K562 (cell line): ENCODE results near the gene TRIP6. TPM values are rescaled to one million over a fixed set of nuclear protein-coding genes. Genes with fewer than 3 reads are reported as not detected.

Source experiments
- MAFK ChIP-seq: IDR thresholded peaks from 2 replicates; pipeline ENCODE4 v1.6.1; 2011; ENCODE audit warnings: low read length, improper control_type of control experiment
- polyA plus RNA-seq, 8 experiments: library from polyadenylated mRNA; depleted of rRNA in 4 of 8; stranded (reverse) in 5 of 8; unstranded in 3 of 8; fragments of >200 nt; fragmentation: Nextera tagmentation in 2 of 8; fragmentation: Illumina TruSeq in 1 of 8; extraction: Ambion mirVana in 2 of 8; extraction: Trizol in 1 of 8; gene quantifications; 2 replicates each; pipeline versions ENCODE4 v1.2.1 to v1.2.3, GENCODE V29; 2011 to 2014; ENCODE audit warnings: inconsistent platforms in 1 of 8, missing spikeins in 1 of 8
- total RNA-seq, 7 experiments: library from RNA; depleted of rRNA in 6 of 7; stranded (reverse); fragments of >200 nt in 6 of 7; fragmentation: Illumina TruSeq in 2 of 7; extraction: Trizol in 2 of 7; gene quantifications; 2 replicates each; pipeline versions ENCODE4 v1.2.1 to v1.2.3, GENCODE V29; 2011 to 2021; ENCODE audit warnings: low replicate concordance in 1 of 7
- TF ChIP-seq, protein P1 (sequence below): fragments of 450-650 bp; IDR thresholded peaks from 2 replicates; pipeline ENCODE4 v1.6.1; 2016; ENCODE audit warnings: mild to moderate bottlenecking, moderate library complexity
- TF ChIP-seq, protein P2 (sequence below): fragments of 250-450 bp; sonication (Bioruptor Pico); IDR thresholded peaks from 2 replicates; pipeline ENCODE4 v1.4.0; 2020; ENCODE audit warnings: mild to moderate bottlenecking, moderate library complexity
- TF ChIP-seq, protein P3 (sequence below): fragments of 450-650 bp; IDR thresholded peaks from 2 replicates; pipeline ENCODE4 v1.7.1; 2018; ENCODE audit warnings: mild to moderate bottlenecking, low read depth; ENCODE audit not compliant: partially characterized antibody
- TF ChIP-seq, protein P4 (sequence below): fragments of 250-450 bp; sonication (Bioruptor Pico); IDR thresholded peaks from 2 replicates; pipeline ENCODE4 v1.9.0; 2021; ENCODE audit warnings: mild to moderate bottlenecking, inconsistent platforms

Gene TRIP6
- total and polyA plus RNA-seq, 9 of the 15 experiments (the other 6 are each of a cell fraction or from before 2014, with no cell fraction given) = 5.9 to 141 (median 54.0) TPM

DNA sequence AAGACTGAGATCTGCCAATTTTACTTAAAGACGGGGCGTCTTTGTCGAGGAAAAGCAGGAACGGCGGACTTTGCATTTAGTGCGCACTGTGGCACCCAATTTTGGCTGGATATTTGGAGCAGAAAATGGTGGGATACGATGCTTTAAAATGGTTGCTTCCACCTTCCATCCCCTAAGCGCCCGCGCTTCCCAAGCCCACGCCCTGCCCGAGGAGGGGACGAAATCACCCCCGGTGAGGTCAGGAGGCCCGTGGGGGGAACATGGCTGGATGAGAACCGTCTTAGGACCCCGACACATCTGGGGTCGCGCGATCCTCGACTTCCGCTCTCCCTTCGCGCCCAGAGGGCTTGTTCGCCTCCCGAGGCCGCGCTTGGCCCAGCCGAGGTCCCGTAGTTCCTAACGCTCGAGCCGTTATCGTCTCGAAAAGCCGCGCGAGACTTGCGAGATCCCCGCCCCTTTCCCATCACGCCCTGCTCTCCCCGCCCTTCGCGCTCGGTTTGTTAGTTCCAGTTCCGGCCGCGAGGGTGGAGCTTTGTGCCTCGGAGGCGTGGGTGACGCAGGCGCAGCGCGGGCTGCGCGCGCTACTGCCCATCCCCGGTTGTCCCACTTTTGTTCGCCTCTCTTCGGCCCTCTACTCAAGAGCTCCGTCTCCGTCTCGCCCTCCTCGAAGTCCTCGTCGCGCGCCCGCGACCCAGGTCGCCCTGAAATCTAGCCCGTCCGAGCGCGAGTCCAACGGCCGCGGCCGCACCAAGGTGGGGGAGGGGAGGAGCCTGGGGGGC, 7.6 kb downstream of the TRIP6 start, which contains the start of gene SRRT (continued):
- TF ChIP-seq, protein P1, sequence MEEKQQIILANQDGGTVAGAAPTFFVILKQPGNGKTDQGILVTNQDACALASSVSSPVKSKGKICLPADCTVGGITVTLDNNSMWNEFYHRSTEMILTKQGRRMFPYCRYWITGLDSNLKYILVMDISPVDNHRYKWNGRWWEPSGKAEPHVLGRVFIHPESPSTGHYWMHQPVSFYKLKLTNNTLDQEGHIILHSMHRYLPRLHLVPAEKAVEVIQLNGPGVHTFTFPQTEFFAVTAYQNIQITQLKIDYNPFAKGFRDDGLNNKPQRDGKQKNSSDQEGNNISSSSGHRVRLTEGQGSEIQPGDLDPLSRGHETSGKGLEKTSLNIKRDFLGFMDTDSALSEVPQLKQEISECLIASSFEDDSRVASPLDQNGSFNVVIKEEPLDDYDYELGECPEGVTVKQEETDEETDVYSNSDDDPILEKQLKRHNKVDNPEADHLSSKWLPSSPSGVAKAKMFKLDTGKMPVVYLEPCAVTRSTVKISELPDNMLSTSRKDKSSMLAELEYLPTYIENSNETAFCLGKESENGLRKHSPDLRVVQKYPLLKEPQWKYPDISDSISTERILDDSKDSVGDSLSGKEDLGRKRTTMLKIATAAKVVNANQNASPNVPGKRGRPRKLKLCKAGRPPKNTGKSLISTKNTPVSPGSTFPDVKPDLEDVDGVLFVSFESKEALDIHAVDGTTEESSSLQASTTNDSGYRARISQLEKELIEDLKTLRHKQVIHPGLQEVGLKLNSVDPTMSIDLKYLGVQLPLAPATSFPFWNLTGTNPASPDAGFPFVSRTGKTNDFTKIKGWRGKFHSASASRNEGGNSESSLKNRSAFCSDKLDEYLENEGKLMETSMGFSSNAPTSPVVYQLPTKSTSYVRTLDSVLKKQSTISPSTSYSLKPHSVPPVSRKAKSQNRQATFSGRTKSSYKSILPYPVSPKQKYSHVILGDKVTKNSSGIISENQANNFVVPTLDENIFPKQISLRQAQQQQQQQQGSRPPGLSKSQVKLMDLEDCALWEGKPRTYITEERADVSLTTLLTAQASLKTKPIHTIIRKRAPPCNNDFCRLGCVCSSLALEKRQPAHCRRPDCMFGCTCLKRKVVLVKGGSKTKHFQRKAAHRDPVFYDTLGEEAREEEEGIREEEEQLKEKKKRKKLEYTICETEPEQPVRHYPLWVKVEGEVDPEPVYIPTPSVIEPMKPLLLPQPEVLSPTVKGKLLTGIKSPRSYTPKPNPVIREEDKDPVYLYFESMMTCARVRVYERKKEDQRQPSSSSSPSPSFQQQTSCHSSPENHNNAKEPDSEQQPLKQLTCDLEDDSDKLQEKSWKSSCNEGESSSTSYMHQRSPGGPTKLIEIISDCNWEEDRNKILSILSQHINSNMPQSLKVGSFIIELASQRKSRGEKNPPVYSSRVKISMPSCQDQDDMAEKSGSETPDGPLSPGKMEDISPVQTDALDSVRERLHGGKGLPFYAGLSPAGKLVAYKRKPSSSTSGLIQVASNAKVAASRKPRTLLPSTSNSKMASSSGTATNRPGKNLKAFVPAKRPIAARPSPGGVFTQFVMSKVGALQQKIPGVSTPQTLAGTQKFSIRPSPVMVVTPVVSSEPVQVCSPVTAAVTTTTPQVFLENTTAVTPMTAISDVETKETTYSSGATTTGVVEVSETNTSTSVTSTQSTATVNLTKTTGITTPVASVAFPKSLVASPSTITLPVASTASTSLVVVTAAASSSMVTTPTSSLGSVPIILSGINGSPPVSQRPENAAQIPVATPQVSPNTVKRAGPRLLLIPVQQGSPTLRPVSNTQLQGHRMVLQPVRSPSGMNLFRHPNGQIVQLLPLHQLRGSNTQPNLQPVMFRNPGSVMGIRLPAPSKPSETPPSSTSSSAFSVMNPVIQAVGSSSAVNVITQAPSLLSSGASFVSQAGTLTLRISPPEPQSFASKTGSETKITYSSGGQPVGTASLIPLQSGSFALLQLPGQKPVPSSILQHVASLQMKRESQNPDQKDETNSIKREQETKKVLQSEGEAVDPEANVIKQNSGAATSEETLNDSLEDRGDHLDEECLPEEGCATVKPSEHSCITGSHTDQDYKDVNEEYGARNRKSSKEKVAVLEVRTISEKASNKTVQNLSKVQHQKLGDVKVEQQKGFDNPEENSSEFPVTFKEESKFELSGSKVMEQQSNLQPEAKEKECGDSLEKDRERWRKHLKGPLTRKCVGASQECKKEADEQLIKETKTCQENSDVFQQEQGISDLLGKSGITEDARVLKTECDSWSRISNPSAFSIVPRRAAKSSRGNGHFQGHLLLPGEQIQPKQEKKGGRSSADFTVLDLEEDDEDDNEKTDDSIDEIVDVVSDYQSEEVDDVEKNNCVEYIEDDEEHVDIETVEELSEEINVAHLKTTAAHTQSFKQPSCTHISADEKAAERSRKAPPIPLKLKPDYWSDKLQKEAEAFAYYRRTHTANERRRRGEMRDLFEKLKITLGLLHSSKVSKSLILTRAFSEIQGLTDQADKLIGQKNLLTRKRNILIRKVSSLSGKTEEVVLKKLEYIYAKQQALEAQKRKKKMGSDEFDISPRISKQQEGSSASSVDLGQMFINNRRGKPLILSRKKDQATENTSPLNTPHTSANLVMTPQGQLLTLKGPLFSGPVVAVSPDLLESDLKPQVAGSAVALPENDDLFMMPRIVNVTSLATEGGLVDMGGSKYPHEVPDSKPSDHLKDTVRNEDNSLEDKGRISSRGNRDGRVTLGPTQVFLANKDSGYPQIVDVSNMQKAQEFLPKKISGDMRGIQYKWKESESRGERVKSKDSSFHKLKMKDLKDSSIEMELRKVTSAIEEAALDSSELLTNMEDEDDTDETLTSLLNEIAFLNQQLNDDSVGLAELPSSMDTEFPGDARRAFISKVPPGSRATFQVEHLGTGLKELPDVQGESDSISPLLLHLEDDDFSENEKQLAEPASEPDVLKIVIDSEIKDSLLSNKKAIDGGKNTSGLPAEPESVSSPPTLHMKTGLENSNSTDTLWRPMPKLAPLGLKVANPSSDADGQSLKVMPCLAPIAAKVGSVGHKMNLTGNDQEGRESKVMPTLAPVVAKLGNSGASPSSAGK = peak; percentile 87
- no peak for TF ChIP-seq MAFK
- TF ChIP-seq, protein P2, sequence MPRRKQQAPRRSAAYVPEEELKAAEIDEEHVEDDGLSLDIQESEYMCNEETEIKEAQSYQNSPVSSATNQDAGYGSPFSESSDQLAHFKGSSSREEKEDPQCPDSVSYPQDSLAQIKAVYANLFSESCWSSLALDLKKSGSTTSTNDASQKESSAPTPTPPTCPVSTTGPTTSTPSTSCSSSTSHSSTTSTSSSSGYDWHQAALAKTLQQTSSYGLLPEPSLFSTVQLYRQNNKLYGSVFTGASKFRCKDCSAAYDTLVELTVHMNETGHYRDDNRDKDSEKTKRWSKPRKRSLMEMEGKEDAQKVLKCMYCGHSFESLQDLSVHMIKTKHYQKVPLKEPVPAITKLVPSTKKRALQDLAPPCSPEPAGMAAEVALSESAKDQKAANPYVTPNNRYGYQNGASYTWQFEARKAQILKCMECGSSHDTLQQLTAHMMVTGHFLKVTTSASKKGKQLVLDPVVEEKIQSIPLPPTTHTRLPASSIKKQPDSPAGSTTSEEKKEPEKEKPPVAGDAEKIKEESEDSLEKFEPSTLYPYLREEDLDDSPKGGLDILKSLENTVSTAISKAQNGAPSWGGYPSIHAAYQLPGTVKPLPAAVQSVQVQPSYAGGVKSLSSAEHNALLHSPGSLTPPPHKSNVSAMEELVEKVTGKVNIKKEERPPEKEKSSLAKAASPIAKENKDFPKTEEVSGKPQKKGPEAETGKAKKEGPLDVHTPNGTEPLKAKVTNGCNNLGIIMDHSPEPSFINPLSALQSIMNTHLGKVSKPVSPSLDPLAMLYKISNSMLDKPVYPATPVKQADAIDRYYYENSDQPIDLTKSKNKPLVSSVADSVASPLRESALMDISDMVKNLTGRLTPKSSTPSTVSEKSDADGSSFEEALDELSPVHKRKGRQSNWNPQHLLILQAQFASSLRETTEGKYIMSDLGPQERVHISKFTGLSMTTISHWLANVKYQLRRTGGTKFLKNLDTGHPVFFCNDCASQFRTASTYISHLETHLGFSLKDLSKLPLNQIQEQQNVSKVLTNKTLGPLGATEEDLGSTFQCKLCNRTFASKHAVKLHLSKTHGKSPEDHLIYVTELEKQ (CRISPR knock-in tag) = peak; percentile 45; the same call in 1 of the 2 replicates
- TF ChIP-seq, protein P3, sequence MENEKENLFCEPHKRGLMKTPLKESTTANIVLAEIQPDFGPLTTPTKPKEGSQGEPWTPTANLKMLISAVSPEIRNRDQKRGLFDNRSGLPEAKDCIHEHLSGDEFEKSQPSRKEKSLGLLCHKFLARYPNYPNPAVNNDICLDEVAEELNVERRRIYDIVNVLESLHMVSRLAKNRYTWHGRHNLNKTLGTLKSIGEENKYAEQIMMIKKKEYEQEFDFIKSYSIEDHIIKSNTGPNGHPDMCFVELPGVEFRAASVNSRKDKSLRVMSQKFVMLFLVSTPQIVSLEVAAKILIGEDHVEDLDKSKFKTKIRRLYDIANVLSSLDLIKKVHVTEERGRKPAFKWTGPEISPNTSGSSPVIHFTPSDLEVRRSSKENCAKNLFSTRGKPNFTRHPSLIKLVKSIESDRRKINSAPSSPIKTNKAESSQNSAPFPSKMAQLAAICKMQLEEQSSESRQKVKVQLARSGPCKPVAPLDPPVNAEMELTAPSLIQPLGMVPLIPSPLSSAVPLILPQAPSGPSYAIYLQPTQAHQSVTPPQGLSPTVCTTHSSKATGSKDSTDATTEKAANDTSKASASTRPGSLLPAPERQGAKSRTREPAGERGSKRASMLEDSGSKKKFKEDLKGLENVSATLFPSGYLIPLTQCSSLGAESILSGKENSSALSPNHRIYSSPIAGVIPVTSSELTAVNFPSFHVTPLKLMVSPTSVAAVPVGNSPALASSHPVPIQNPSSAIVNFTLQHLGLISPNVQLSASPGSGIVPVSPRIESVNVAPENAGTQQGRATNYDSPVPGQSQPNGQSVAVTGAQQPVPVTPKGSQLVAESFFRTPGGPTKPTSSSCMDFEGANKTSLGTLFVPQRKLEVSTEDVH = peak; percentile 81
- TF ChIP-seq, protein P4, sequence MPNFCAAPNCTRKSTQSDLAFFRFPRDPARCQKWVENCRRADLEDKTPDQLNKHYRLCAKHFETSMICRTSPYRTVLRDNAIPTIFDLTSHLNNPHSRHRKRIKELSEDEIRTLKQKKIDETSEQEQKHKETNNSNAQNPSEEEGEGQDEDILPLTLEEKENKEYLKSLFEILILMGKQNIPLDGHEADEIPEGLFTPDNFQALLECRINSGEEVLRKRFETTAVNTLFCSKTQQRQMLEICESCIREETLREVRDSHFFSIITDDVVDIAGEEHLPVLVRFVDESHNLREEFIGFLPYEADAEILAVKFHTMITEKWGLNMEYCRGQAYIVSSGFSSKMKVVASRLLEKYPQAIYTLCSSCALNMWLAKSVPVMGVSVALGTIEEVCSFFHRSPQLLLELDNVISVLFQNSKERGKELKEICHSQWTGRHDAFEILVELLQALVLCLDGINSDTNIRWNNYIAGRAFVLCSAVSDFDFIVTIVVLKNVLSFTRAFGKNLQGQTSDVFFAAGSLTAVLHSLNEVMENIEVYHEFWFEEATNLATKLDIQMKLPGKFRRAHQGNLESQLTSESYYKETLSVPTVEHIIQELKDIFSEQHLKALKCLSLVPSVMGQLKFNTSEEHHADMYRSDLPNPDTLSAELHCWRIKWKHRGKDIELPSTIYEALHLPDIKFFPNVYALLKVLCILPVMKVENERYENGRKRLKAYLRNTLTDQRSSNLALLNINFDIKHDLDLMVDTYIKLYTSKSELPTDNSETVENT (CRISPR knock-in tag) = peak; percentile 92
